ENCODE measurements around the gene GRID1.

The GRID1 gene

GRCh38 chr10:86205306-86206239 is 161.0 kb downstream of the GRID1 start:
- DNase-seq = no peak

GRCh38 chr10:86204421-86205305 is 161.9 kb downstream of the GRID1 start:
- no peak for DNase-seq

GRCh38 chr10:86203162-86203905 is 163.3 kb downstream of the GRID1 start:
- no peak for DNase-seq

GRCh38 chr10:86202226-86202735 is 164.3 kb downstream of the GRID1 start:
- DNase-seq = no peak

- no peak for DNase-seq
Observed at GRCh38 chr10:86200867-86201266, 165.7 kb downstream of the GRID1 start.

GRCh38 chr10:86200269-86200668 is 166.3 kb downstream of the GRID1 start:
- no peak for DNase-seq

- no peak for DNase-seq
Observed at GRCh38 chr10:86199041-86199440, 167.6 kb downstream of the GRID1 start.

GRCh38 chr10:86198271-86198670 is 168.3 kb downstream of the GRID1 start:
- no peak for DNase-seq

GRCh38 chr10:86197166-86197790 is 169.3 kb downstream of the GRID1 start:
- no peak for DNase-seq

- no peak for DNase-seq
Observed at GRCh38 chr10:86195521-86196157, 171.0 kb downstream of the GRID1 start.

GRCh38 chr10:86194684-86195083 is 171.9 kb downstream of the GRID1 start:
- no peak for DNase-seq

- no peak for DNase-seq
Observed at GRCh38 chr10:86193841-86194240, 172.8 kb downstream of the GRID1 start.

- no peak for DNase-seq
Observed at GRCh38 chr10:86192691-86193090, 173.9 kb downstream of the GRID1 start.

- no peak for DNase-seq
Observed at GRCh38 chr10:86192147-86192546, 174.4 kb downstream of the GRID1 start.

- no peak for DNase-seq
Observed at GRCh38 chr10:86191686-86192085, 174.9 kb downstream of the GRID1 start.

- DNase-seq = no peak
Observed at GRCh38 chr10:86191166-86191565, 175.4 kb downstream of the GRID1 start.

GRCh38 chr10:86190291-86190690 is 176.3 kb downstream of the GRID1 start:
- DNase-seq = no peak

- no peak for DNase-seq
Observed at GRCh38 chr10:86189891-86190290, 176.7 kb downstream of the GRID1 start.

- DNase-seq = no peak
Observed at GRCh38 chr10:86188796-86189558, 177.6 kb downstream of the GRID1 start.

GRCh38 chr10:86188326-86188725 is 178.3 kb downstream of the GRID1 start:
- no peak for DNase-seq

All from effector CD4-positive, alpha-beta T cell (primary cell).